ENCODE data around the gene ARL8A. TPM values are rescaled to one million over a fixed set of nuclear protein-coding genes. Genes with fewer than 3 reads are reported as not detected.
"Not testable (repeated sequence)": the region's sequence is repeated elsewhere in the genome, so short reads cannot be mapped to it uniquely, and the experiment has no call there.

Gene ARL8A
- total RNA-seq, 1 donor from 2014 or later = 112 TPM

DNA sequence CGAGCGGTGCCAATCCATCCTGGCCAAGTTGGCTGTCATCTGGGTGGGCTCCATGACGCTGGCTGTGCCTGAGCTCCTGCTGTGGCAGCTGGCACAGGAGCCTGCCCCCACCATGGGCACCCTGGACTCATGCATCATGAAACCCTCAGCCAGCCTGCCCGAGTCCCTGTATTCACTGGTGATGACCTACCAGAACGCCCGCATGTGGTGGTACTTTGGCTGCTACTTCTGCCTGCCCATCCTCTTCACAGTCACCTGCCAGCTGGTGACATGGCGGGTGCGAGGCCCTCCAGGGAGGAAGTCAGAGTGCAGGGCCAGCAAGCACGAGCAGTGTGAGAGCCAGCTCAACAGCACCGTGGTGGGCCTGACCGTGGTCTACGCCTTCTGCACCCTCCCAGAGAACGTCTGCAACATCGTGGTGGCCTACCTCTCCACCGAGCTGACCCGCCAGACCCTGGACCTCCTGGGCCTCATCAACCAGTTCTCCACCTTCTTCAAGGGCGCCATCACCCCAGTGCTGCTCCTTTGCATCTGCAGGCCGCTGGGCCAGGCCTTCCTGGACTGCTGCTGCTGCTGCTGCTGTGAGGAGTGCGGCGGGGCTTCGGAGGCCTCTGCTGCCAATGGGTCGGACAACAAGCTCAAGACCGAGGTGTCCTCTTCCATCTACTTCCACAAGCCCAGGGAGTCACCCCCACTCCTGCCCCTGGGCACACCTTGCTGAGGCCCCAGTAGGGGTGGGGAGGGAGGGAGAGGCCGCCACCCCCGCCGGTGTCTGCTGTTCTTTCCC lies 16.5 kb downstream of the ARL8A start:
- DNase-seq (ENCODE audit: low spot score) = no peak
- ATAC-seq = no peak
- intact Hi-C loops (cut with DNase I) = no loop called here

DNA sequence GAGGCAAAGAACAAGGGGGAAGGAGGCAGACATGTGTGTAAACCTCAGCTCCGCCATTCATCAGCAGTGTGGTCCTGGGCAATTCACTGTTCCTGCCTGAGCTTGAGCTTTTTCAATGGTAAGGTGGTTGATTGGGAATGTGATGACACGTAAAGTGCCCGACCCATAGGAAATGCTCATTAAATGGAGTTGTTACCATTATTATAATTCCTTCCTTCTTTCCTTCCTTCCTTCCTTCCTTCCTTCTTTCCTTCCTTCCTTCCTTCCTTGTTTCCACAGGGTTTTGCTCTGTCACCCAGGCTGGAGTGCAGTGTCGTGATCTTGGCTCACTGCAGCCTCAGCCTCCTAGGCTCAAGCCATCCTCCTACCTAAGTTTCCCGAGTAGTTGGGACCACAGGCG lies 17.5 kb downstream of the ARL8A start:
- intact Hi-C loops (cut with DNase I) = no loop called here
- no peak for DNase-seq (ENCODE audit: low spot score)
- ATAC-seq = no peak

DNA sequence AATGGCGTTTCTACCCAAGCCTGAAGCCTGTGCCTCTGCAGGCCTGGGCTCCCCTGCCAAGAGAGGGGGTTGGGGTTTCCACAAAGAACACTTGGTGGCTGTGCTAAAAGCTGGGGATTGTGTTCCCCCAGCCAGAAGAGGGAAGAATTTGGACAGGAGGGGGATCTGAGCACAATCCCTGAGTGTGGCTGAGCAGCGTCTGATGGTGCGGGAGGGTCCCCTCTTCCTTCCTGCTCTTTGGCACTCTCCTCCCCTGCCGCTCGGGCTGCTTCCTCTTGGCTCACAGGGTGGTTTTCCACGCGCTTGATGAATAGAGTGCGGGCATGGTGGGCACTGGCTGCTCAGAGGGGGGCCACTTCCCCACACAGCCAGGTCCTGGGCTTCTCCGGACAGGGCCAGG lies 18.1 kb downstream of the ARL8A start:
- intact Hi-C loops (cut with DNase I) = no loop called here
- ATAC-seq (no peak), DNase-seq (ENCODE audit: low spot score) (no peak)

DNA sequence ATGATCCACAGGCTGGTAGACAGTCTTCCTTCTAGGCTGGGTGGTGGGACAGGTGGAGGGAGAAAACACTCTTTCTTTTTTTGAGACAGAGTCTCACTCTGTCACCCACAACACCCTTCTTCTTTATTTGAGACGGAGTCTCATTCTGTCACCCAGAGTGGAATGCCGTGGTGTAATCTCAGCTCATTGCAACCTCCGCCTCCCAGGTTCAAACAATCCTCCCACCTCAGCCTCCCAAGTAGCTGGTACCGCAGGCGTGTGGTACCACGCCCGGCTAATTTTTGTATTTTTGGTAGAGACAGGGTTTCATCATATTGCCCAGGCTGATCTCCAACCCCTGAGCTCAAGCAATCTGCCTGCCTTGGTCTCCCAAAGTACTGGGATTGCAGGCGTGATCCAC lies 18.9 kb downstream of the ARL8A start:
- ATAC-seq (no peak), DNase-seq (ENCODE audit: low spot score) (no peak)
- intact Hi-C loops (cut with DNase I) = no loop called here

DNA sequence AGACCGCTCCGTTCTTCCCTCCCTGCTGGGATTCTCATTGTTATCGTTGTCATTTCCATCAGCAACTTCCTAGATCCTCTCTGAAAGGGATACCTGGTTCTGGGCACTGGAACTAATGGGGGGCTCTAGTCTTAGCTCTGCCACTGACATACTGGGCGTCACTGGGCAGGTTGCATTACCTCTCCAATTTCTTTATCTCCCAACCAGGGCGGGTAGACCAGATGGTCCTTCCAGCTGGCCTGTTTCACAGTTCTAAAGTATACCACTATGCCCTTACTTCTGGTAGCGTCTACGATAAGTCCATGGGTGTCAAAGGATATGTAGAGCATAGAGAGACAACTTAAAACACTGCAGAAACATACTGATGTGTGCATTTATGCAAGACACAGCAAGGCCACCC lies 20.4 kb downstream of the ARL8A start:
- ATAC-seq (no peak), DNase-seq (ENCODE audit: low spot score) (no peak)
- intact Hi-C loops (cut with DNase I) = no loop called here

DNA sequence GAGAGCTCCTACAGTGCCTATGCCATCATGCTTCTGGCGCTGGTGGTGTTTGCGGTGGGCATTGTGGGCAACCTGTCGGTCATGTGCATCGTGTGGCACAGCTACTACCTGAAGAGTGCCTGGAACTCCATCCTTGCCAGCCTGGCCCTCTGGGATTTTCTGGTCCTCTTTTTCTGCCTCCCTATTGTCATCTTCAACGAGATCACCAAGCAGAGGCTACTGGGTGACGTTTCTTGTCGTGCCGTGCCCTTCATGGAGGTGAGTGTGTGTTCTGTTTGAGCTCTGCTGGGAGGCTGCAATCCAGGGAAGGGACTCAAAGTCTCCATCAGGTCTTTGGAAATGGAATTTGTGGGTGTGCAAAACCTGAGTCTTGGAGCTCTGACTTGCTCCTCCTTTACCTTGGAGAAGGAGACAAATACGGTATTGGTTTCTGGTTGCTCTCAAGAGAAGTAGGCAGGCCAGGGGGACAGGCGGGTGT lies 21.2 kb downstream of the ARL8A start:
- intact Hi-C loops (cut with DNase I) = no loop called here

DNA sequence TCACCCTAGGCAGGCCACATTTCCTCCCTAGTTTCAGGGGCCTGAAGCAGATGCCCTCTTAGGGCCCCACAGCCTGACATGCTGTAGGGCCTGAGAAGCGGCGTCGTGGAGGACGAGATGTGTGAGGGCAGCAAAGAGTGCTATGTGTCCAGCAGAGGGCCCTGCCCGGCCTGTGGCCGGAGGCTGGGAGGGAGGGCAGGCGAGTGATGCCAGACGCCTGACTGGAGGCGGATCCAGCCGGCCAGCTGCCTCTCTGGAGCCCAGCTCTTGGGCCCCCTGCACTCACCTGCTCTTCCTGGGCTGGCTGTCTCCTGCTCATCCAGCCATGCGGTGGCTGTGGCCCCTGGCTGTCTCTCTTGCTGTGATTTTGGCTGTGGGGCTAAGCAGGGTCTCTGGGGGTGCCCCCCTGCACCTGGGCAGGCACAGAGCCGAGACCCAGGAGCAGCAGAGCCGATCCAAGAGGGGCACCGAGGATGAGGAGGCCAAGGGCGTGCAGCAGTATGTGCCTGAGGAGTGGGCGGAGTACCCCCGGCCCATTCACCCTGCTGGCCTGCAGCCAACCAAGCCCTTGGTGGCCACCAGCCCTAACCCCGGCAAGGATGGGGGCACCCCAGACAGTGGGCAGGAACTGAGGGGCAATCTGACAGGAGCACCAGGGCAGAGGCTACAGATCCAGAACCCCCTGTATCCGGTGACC lies 21.8 kb downstream of the ARL8A start, which contains the start of gene GPR37L1:
TSS of gene GPR37L1 (plus strand) at position 279 of the 697 bp plus-strand sequence. CDS start at position 326, 47 bp downstream.
- intact Hi-C loops (cut with DNase I) = no loop called here
- peak; percentile 83 for ATAC-seq
- peak; percentile 83 for DNase-seq (ENCODE audit: low spot score)

More for the DNA sequence above, 21.2 kb downstream of the ARL8A start:
- DNase-seq (ENCODE audit: low spot score) = no peak
- no peak for ATAC-seq

DNA sequence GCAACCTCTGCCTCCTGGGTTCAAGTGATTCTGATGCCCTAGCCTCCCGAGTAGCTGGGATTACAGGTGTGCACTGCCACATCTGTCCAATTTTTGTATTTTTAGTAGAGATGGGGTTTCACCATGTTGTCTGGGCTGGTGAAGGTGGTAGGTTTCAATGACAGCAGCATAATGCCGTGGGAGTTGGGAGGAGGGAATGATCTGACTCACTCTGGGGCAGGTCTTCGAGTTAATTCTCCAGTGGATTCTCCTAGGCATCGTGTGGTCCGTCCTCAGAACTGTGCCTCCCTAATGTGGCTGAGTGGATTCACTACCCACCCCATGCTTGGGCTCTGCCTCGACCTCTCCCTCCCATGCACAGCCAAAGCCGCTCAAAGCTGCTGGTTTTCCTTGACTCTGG lies 23.5 kb downstream of the ARL8A start:
- intact Hi-C loops (cut with DNase I) = no loop called here

DNA sequence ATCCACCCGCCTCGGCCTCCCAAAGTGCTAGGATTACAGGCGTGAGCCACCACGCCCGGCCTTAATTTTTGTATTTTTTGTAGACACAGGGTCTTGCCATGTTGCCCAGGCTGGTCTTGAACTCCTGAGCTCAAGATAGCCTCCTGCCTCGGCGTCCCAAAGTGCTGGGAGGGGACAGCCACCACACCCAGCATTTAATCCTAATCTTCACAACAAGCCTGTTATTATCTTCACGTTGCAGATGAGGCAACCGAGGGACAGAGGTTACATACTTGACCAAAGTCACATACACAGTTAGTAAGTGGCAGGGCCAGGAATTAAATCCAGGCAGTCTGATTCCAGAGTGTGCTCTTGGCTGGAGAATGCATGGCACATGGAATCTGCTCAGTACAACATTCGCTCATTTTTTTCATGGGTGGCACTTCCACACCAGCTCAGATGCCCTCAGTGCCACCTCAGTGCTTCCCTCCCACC lies 26.6 kb downstream of the ARL8A start:
- DNase-seq (ENCODE audit: low spot score) (no peak), ATAC-seq (no peak)
- intact Hi-C loops (cut with DNase I) = loop anchor here (5.0 kb wide), 1 partner anchor 106 kb away; the partner anchor contains the start of gene ELF3

More for the DNA sequence above, 23.5 kb downstream of the ARL8A start:
- ATAC-seq = no peak
- no peak for DNase-seq (ENCODE audit: low spot score)

DNA sequence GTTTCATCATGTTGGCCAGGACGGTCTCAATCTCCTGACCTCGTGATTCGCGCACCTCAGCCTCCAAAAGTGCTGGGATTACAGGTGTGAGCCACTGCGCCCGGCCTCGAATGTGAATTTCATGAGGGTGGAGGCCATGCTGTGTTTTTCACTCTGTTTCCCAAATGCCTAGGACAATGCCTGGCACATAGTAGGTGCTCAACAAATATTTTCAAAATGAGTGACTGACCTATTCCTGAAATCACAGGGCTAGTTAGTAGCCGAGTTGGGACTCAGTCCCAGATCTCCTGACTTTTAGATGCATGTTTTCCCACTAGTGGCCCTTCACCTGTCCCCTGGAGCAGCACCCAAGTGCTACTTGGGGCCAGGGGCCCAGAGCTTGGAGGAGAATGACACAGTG lies 28.2 kb downstream of the ARL8A start:
- no peak for DNase-seq (ENCODE audit: low spot score)
- ATAC-seq = no peak
- intact Hi-C loops (cut with DNase I) = loop anchor here (5.0 kb wide), 1 partner anchor 104 kb away; the partner anchor contains the start of gene ELF3

DNA sequence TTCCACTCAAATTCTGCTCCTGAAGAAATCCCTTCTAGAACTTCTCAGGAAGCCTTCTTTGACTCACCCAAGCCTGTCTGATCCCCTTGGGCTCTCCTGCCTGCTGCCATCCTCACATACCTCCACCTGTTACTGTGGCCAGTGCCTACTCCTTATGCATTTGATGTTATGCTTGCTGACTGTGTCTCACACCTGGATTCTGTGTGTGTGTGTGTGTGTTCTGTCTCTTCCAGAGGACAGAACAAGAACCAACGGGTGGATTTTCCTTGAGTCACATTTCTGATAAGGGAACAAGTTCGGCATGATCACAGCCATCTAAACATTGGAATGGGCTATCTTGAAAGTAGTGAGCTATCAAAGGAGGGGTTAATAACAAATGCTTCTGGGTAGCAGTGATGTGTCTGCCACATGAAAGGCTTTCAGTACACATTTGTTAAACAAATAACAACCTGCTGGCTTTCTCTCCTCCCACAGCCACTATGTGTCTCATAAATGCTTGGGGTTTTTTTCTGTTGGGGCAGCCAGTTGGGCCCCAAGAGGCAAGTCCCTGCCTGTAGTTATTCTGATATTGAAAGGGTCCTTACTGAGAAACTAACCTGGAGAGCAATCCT lies 30.7 kb downstream of the ARL8A start:
- peak; percentile 2 for ATAC-seq
- intact Hi-C loops (cut with DNase I) = no loop called here
- DNase-seq (ENCODE audit: low spot score) = no peak

DNA sequence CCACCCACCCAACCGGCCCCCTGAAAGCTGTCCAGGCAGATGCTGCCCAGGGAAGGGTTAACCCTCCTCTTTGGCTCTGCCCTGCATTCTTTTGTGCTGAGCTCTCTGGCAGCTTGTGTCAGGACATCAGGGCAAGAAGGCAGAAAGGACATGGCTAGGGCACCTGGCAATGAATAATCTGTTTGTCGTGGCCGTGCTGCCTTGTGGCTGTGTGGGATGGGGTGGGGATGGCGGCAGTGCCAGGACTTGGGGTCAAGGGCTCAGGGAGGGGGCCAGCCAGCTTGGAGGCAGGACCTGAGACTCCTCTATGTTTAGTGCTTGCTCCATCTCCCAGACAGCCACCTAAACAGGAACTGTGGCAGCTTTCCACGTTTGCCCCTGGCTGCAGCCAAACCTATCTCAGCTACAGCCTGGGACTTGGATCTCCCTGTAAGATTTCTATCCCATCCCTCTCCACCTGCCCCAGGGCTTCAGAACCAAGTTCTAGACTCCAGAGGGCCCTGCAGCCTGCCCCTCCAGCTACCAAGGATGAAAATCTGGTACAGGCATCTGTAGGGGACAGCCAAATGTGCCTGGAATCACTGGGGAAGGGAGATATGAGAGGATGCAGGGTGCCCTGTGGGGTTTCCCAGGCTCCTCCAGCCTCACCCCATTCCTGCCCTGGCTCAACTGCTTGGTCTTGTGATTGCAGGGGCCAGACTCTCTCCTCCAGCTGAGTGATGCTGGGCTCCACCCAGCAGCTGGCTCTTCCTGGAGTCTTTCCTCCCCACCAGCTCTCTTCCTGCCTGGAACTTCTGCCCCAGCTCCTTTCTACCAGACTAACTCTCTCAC lies 31.5 kb downstream of the ARL8A start:
- DNase-seq (ENCODE audit: low spot score) = no peak
- ATAC-seq = peak; percentile 86
- intact Hi-C loops (cut with DNase I) = no loop called here

DNA sequence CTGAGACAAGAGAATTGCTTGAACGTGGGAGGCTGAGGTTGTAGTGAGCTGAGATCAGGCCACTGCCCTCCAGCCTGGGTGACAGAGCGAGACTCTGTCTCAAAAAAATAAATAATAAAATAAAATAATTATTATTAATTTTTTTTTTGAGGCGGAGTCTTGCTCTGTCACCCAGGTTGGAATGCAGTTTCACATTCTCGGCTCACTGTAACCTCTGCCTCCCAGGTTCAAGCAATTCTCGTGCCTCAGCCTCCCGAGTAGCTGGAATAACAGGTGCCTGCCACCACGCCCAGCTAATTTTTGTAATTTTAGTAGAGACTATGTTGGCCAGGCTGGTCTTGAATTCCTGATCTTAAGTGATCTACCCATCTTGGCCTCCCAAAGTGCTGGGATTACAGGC lies 32.9 kb downstream of the ARL8A start:
- DNase-seq (ENCODE audit: low spot score); intact Hi-C loops (cut with DNase I); ATAC-seq: not testable (repeated sequence)

DNA sequence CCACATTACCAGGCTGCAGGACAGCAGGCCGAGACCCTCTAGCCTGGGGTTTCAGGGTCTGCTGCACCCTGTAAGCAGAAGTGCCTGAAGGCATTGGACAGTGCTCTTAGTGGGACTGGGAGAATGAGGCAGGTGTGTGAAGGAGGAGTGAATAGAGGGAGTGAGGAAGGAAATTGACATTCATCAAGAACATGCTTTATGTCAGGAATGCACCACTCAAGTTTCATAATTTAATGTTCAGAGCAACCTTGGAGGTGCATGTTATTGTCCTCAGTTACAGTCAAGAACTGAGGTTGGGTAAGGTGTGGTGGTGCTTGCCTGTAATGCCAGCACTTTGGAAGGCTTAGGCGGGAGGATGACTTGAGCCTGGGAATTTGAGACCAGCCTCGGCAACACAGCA lies 33.6 kb downstream of the ARL8A start:
- intact Hi-C loops (cut with DNase I) = no loop called here
- DNase-seq (ENCODE audit: low spot score) (no peak), ATAC-seq (no peak)

DNA sequence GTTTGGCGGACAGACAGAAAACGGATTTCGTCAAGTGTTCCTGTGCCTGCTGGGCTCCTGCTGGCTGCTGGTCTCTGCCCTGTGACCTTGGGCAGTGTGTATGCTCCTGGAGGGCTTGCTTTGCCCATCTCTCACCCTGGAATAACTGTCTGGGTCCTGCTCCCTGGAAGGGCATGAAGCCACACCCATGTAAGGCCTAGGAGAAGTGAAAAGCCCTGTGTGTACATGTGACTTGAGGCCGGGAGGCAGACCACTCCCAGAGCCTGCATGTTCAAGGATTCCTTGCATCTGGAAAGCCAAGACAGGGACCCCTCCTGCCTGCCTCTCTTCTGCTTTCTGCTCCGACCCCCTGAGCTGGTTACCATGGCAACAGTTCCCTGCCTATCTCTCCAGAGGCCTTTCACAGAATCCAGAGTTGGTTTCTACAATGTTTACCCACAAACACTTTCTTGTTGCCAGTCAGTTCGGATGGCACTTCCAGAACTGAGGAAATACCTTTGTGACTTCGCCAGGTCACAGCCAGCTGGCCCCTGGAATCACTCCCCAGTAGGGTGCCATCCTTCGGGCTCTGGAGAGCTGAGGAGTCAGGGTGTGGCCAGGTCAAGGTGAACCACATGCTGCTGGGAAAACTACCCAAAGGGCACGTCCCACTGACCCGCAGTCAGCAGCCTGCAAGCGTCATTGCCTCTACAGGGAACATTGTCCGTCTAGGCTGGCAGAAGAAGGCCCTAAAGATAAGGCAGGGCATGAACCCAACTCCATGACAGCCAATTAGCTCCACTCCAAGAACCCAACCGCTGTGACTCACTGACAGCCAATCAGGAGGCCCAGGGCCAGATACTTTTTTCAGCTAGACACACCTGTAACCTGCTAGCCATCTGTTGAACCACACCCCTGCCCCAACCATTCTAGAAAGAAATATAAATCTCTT lies 36.5 kb downstream of the ARL8A start:
- DNase-seq (ENCODE audit: low spot score) = no peak
- intact Hi-C loops (cut with DNase I) = no loop called here
- ATAC-seq = peak; percentile 19

DNA sequence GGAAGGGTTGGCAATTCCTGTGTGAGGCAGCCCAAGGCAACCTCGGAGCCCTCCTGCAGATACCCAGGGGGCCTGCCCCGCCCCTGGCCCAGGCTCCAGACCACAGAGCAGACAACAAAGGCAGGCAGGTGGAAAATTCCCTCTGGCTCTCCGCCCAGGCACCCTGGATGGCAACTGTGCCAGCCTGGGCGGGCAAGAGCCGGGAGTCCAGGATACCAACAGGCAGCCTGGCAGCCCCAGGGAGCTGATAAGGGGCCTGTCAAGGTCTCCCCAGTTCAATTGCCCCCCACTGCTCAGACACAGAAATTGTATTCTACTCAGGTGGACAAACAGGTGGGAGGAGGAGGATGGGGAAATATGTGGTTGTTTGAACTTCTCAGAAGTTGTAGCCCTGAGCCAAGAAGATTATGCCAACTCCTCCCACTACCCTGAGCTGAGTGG lies 37.2 kb downstream of the ARL8A start:
- ATAC-seq (peak; percentile 20), DNase-seq (ENCODE audit: low spot score) (no peak)
- intact Hi-C loops (cut with DNase I) = no loop called here

DNA sequence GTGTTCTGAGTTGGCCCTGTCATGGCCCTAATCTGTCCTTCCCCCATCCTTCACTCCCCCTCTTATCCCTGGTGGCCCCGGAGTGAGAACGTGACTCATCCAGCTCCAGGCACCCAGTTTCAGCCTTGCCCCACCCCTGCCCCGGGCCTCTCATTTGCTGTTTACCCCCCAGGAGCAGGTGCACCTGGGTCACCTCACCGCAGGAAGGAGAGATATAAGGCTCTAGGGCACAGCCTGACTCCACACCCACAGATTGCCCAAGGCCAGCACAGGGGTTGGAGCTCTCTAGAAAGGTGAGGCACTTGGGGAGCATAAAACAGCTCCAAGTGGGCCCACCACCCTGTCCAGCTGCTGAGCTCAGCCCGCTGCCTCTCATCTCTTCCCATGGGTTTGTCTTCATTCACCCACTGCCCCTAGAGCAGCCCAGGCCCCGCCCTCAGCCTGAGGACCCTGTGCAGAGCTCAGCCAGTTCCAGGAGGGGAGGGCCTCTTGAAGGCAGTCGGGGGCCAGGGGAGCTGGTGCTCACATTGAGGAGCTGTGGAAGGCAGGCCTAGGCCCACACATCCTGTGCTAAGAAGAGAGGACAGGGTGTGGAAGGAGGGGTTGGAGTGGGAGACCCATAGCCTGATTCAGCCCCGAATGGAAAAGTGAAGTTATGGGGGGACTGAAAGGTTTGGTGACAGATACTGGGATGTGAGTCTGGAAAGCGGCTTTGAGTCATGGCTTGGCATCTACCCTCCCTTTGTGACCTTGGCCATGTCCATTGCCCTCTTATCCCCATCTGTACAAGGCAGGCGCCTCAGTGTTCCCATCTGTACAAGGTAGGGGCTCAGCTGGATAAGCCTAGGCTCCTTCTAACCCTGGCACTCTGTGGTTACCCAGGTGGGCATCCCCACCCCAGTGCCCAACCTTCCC lies 37.9 kb downstream of the ARL8A start:
- DNase-seq (ENCODE audit: low spot score) = no peak
- intact Hi-C loops (cut with DNase I) = no loop called here
- peak; percentile 16 for ATAC-seq
